AG20443 (cell line): Measurements from ENCODE around the gene SLC35F5.
"Not testable (repeated sequence)": the region's sequence is repeated elsewhere in the genome, so short reads cannot be mapped to it uniquely, and the experiment has no call there.

Experiments
- DNase-seq: peaks from one replicate; pipeline ENCODE4 v3.0.0; 2012; ENCODE audit warnings: low spot score, mixed read lengths

The SLC35F5 gene

DNA sequence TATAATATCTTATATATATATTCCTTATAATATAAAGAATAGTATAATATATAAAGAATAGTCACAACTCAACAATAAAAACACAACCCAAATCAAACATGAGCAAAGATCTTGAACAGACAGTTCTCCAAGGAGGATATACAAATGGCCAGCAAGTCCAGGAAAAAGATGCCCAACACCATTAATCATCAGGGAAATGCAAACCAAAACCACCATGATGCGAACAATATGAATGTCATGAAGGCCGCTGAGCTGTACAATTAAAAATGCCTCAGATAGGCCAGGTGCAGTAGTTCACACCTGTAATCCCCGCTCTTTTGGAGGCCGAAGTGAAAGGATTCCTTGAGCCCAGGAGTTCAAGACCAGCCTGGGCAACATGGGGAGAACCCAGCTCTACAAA, 58.9 kb downstream of the SLC35F5 start:
- DNase-seq: no peak

DNA sequence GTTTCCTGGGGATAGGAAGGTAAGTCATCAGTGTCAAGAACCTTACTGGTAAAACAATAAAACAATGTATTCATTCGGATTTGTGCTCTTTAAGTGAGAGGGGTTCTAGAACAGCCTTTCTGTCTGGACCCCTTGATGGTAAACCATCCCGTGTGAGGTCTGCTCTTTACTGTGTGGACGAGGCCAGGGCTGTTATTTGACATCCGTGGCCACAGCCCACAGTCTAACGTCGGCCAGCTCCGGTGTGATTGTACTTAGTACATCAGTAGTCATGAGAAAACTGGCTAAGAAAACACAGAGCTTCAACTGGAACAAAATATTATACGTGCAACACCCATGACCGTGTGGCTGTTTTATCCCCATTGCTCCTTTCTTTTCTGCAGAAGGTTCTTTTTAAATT, 62.0 kb downstream of the SLC35F5 start:
- no peak for DNase-seq

DNA sequence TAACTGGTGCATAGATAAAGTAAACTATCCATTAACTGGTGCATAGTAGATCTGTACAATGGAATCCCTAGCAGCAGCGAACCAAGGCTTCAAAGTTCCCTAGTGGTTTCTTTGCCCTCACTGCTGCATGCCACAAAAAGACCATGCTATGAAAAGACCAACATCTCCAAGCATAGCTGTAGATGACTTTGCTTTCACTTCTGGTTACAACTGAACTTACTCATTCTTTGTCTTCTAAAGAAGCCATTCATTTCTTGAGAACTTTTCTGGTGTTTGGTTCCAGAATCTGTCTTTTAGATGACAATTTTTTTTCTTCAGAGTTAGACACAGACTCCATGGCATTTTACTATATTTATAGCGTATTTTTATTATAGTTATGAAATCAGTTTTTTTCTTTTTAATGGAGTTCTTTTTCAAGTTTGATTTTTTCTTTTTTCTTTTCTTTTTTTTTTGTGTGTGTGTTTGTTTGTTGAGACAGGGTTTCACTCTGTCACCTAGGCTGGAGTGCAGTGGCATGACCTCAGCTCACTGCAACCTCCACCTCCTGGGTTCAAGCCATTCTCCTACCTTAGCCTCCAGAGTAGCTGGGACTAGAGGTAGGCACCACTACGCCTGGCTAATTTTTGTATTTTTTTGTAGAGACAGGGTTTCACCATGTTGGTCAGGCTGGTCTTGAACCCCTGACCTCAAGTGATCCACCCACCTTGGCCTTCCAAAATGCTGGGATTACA, 63.6 kb downstream of the SLC35F5 start:
- DNase-seq: no peak

- DNase-seq: not testable (repeated sequence)
Measured at GRCh38 chr2:113690871-113691270, 65.6 kb downstream of the SLC35F5 start.

- DNase-seq: no peak
Measured at GRCh38 chr2:113686537-113686936, 69.9 kb downstream of the SLC35F5 start.

DNA sequence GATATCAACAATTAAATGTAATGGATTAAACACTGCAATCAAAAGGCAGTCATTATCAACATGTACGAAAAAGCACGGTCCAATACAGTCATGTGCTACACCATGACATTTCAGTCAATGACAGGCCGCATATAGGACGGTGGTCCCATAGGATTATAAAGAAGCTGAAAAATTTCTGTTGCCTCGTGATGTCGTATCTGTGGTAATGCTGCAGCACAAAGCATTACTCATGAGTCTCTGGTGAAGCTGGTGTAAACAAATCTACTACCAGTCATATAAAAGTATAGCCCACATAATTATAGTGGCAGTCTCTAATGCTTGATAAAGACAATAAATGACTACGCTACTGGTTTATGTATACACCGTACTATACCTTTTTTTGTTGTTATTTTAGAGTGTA, 71.0 kb downstream of the SLC35F5 start:
- no peak for DNase-seq

- no peak for DNase-seq
Measured at GRCh38 chr2:113679457-113679856, 77.0 kb downstream of the SLC35F5 start.

GRCh38 chr2:113677330-113677729, 79.1 kb downstream of the SLC35F5 start:
- DNase-seq: no peak

DNA sequence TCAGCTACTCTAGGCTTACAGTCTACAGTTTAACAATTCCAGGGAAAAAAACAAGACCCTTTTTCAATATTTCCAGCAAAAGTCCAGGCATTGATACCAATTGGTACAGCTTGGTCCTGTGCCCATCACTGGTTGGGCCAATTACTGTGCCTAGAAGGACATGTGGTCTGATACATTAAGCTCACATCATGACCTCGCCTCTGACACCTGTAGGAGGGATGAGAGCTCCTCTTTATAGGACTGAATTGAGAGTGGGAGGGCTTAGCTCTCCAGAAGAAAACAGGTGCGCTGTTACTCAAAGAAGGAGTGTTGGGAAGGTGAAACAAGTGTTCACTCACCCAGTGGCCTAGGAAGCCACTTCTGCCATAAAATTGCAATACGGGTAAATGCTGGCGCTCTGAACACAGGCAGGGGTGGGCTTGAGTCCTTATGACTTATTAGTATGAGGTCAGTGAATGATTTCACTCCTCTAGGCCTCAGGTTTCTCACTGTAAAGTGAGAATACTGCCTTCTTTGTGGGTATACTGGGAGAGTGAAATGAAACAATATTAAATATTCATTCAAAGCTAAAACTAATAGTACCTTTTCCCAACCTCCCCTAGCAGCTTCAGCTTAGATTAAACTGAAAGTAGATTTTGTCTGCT, 79.7 kb downstream of the SLC35F5 start:
- no peak for DNase-seq

DNA sequence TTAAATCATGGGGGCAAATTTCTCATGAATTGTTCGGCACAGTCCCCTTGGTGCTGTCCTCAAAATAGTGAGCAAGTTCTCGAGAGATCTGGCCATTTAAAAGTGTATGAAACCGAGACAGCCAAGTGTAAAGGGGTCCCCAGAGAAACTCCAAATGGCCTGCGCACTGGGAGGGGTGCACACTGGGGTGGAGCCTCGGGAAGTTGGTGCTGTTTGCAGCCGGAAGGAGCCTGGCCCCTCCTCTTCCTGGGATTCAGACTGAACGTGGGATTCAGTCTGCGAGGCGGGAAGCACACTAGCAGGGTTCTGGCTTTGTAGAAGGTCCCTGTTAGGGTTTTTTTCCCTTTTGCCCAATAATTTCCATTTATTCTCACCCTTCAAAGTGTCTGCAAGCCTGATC, 80.6 kb downstream of the SLC35F5 start:
- DNase-seq: no peak

DNA sequence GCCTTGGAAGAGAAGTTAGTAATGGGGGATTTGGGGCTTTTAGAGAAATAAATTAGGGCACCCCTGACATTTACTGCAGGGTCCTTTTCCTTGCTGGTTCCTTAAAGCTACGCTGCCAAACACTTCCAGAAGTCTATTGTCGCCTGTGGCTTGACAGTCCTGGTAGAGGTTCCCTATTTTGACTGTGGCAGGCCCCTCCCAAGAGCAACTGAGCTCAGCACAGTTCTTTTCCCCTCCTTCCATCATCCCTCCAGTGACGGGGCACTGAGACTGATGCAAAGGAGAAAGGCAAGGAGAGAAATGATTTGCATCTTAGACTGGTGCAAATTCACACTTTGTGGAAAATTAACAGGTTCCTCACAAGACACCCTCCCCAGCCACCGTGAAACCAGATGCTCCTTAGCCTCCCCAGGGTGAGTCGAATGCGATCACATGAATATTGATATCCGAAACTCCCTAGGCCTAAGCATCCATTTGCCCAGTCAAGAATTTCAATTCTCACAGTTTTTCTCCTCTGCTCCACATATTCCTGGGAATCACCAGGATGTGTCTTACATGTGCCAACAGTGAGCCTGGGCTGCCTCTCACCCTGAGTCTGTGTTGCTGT, 84.0 kb downstream of the SLC35F5 start:
- no peak for DNase-seq

DNA sequence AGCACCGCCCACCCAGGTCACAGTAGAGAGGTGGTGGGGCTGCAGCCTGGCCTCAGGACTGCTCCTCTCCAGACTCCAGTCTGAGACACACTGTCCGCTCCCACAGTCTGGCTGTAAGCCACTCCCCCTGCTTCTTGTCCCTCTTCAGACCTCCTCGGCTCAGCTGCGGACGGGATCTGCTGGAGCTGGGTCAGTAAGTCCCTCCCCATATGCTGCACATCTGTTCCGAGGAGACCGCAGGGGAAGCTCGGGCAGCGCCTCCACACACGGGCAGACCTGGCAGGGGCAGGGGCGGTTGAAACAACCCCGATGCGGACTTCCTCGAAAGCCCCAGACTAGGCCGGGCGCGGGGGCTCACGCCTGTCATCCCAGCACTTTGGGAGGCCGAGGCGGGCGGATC, 87.4 kb downstream of the SLC35F5 start:
- DNase-seq: not testable (repeated sequence)

- not testable (repeated sequence) for DNase-seq
Measured at GRCh38 chr2:113664761-113665533, 91.5 kb downstream of the SLC35F5 start.

DNA sequence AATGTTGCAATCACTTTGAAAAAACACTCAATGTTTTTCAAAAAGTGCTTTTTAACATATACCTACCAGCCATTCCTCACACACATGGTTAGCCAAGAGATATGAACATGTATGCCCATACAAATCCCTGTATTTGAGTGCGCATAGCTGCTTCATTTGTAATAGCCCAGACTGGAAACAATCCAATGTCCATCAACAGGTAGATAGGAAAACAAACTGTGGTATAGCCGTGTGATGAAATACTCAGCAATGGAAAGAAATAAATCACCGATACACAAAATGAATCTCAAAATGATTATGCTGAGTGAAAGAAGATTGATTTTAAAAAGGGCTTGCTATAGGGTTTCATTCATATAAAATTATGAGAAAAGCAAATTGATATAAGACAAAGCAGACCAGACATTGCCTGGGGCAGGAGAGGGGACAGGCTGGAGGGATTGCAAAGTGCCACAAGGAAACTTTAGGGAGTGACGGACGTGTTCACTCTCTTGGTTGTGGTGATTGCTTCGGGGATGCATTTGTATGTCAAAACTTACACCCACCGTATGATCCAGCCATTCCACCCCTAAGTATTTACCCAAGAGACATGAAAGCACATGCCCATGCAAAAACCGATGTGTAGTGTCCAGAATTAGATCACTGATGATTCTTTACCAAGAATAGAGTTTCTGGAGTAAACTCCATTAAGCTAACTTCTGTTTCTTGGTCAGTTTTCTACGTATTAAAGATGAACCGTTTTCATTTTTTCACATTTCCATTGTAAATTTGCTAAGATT, 93.0 kb downstream of the SLC35F5 start:
- DNase-seq: not testable (repeated sequence)
